Pericardium fibroblast (primary cell): ENCODE data around the gene CNEP1R1. TPM values are rescaled to one million over a fixed set of nuclear protein-coding genes. Genes with fewer than 3 reads are reported as not detected.

Experiments
- total RNA-seq: library from RNA; depleted of rRNA; stranded (reverse); fragments of >200 nt; gene quantifications from 2 replicates; pipeline ENCODE4 v1.2.3, GENCODE V29; 2015

CNEP1R1 gene
- 22.2 and 27.1 TPM in 2 replicates for total RNA-seq

GRCh38 chr16:50024684-50025536, at the start of gene CNEP1R1:
CNEP1R1 (plus strand) TSS chr16:50025225; CDS start chr16:50025316, 91 bp downstream.

GRCh38 chr16:50065624-50066481, 40.8 kb downstream of the CNEP1R1 start, which contains the start of gene HEATR3:
HEATR3 (plus strand) TSS chr16:50065970; CDS start chr16:50066132, 162 bp downstream.

Other genes with a start within 250 kb of the CNEP1R1 start
- 13.9 and 14.2 TPM in 2 replicates for gene ZNF423, start 169.1 kb upstream of the CNEP1R1 start, total RNA-seq
- 15.5 and 17.7 TPM in 2 replicates for gene HEATR3, start 40.7 kb downstream of the CNEP1R1 start, total RNA-seq
- gene TENT4B, start 128.1 kb downstream of the CNEP1R1 start, total RNA-seq: 5.6 and 7.1 TPM in 2 replicates
- 9.3 and 13.4 TPM in 2 replicates for gene ADCY7, start 241.3 kb downstream of the CNEP1R1 start, total RNA-seq